Left ventricle myocardium inferior (tissue), 1 donor: ENCODE measurements around the gene CALCOCO2. TPM values are rescaled to one million over a fixed set of nuclear protein-coding genes. Genes with fewer than 3 reads are reported as not detected.

ENCODE experiments used
- DNase-seq: peaks from one replicate; pipeline ENCODE4 v3.0.0-alpha.2; 2020
- H3K27ac ChIP-seq: fragments of 200-600 bp; replicated peaks from 2 replicates; pipeline ENCODE4 v1.8.0; 2021
- H3K27me3 ChIP-seq: fragments of 200-600 bp; 2 replicates; pipeline ENCODE4 v1.8.0; 2021; ENCODE audit warnings: low read depth
- H3K36me3 ChIP-seq: fragments of 200-600 bp; 2 replicates; pipeline ENCODE4 v1.8.0; 2021
- H3K4me1 ChIP-seq: fragments of 200-600 bp; 2 replicates; pipeline ENCODE4 v1.8.0; 2021
- H3K4me3 ChIP-seq: fragments of 200-600 bp; 2 replicates; pipeline ENCODE4 v1.8.0; 2021; ENCODE audit warnings: mild to moderate bottlenecking, moderate library complexity
- H3K9me3 ChIP-seq: fragments of 200-600 bp; replicated peaks from 2 replicates; pipeline ENCODE4 v1.8.0; 2021
- CTCF ChIP-seq: fragments of 200-600 bp; IDR thresholded peaks from 2 replicates; pipeline ENCODE4 v1.8.0; 2021; ENCODE audit warnings: antibody characterized with exemption, mild to moderate bottlenecking, borderline replicate concordance
- intact Hi-C: fragments of 100-400 bp; cut with micrococcal nuclease; formaldehyde crosslinking; loops from one replicate; pipeline ENCODE4 v1.11.0; 2022
- total RNA-seq: library from RNA; stranded (reverse); fragmentation: NEBNext Ultra II Directional; extraction: Animal tissue kit (Norgen Biotek cat#: 25700); gene quantifications from one replicate; pipeline ENCODE4 v1.2.1, GENCODE V29; 2021
- donor health status: DM: no; HTN: yes; CAD: no; lungs with severe emphysema.

CALCOCO2 gene
- total RNA-seq, 1 donor from 2014 or later, result 312 TPM

GRCh38 chr17:48893646-48894508 lies 63.0 kb downstream of the CALCOCO2 start:
- Histone ChIP-seq H3K27ac (peak overlapping the region; percentile 95), H3K9me3 (no peaks in the 10 kb centered on the region), H3K4me3 (peak overlapping the region; percentile 93), H3K27me3 (no peaks in the 10 kb centered on the region), H3K4me1 (peaks cover 41% of the 10 kb centered on the region), H3K36me3 (peaks cover 43% of the 10 kb centered on the region)
- DNase-seq, result no peak
- TF ChIP-seq CTCF, result no peak
- intact Hi-C loops, result no loop called here

GRCh38 chr17:48894886-48895285 lies 64.1 kb downstream of the CALCOCO2 start:
- Histone ChIP-seq H3K4me1 (peaks cover 41% of the 10 kb centered on the region), H3K36me3 (peaks cover 43% of the 10 kb centered on the region), H3K4me3 (no peak overlapping the region), H3K27me3 (no peaks in the 10 kb centered on the region), H3K9me3 (no peaks in the 10 kb centered on the region), H3K27ac (no peak overlapping the region)
- intact Hi-C loops, result no loop called here
- no peak for DNase-seq
- no peak for TF ChIP-seq CTCF

- Histone ChIP-seq H3K36me3 (peaks cover 24% of the 10 kb centered on the region), H3K9me3 (no peaks in the 10 kb centered on the region), H3K27ac (no peak overlapping the region), H3K27me3 (no peaks in the 10 kb centered on the region), H3K4me1 (no peaks in the 10 kb centered on the region), H3K4me3 (no peak overlapping the region)
- no peak for DNase-seq
- TF ChIP-seq CTCF, result no peak
- intact Hi-C loops, result no loop called here
Observed at GRCh38 chr17:48901241-48901640, 70.4 kb downstream of the CALCOCO2 start.

GRCh38 chr17:48903401-48903800 lies 72.6 kb downstream of the CALCOCO2 start:
- H3K4me3 ChIP-seq, result no peak overlapping the region
- peaks cover 2% of the 10 kb centered on the region for H3K36me3 ChIP-seq
- H3K4me1 ChIP-seq, result peaks cover 6% of the 10 kb centered on the region
- no peak overlapping the region for H3K27ac ChIP-seq
- H3K27me3 ChIP-seq, result no peaks in the 10 kb centered on the region
- intact Hi-C loops, result no loop called here
- no peaks in the 10 kb centered on the region for H3K9me3 ChIP-seq
- no peak for TF ChIP-seq CTCF
- no peak for DNase-seq

GRCh38 chr17:48904428-48904827 lies 73.6 kb downstream of the CALCOCO2 start:
- H3K27ac ChIP-seq, result no peak overlapping the region
- DNase-seq, result no peak
- no peaks in the 10 kb centered on the region for H3K36me3 ChIP-seq
- no peaks in the 10 kb centered on the region for H3K27me3 ChIP-seq
- no peak for TF ChIP-seq CTCF
- no peaks in the 10 kb centered on the region for H3K9me3 ChIP-seq
- H3K4me3 ChIP-seq, result no peak overlapping the region
- intact Hi-C loops, result no loop called here
- peaks cover 11% of the 10 kb centered on the region for H3K4me1 ChIP-seq
